GM18519 (cell line): ENCODE results near the gene CTTN.

Experiments
- ATAC-seq: cut with Tn5 transposase; IDR thresholded peaks from one replicate; pipeline ENCODE4 v1.9.1; 2021; ENCODE audit warnings: mild to moderate bottlenecking, moderate library complexity; ENCODE audit not compliant: unreplicated experiment, low FRiP score

The CTTN gene

GRCh38 chr11:70423523-70424505 is 25.5 kb downstream of the CTTN start:
- no peak for ATAC-seq

GRCh38 chr11:70424765-70425344 is 26.5 kb downstream of the CTTN start:
- no peak for ATAC-seq

GRCh38 chr11:70427436-70427835 is 29.1 kb downstream of the CTTN start:
- ATAC-seq, result no peak

- ATAC-seq, result no peak
These were observed 30.5 kb downstream of the CTTN start for GRCh38 chr11:70428701-70429427.

- ATAC-seq, result no peak
These were observed 31.0 kb downstream of the CTTN start for GRCh38 chr11:70429428-70429705.

GRCh38 chr11:70429724-70430521 is 31.6 kb downstream of the CTTN start:
- ATAC-seq, result no peak

GRCh38 chr11:70430671-70431574 is 32.6 kb downstream of the CTTN start:
- no peak for ATAC-seq

- no peak for ATAC-seq
These were observed 33.3 kb downstream of the CTTN start for GRCh38 chr11:70431611-70432010.

- ATAC-seq, result no peak
These were observed 33.7 kb downstream of the CTTN start for GRCh38 chr11:70432065-70432464.

- ATAC-seq, result no peak
These were observed 34.3 kb downstream of the CTTN start for GRCh38 chr11:70432580-70432979.

- no peak for ATAC-seq
These were observed 34.7 kb downstream of the CTTN start for GRCh38 chr11:70433038-70433437.

GRCh38 chr11:70433526-70433925 is 35.2 kb downstream of the CTTN start:
- ATAC-seq, result no peak

GRCh38 chr11:70433966-70434812 is 35.9 kb downstream of the CTTN start:
- ATAC-seq, result no peak

GRCh38 chr11:70434813-70435278 is 36.5 kb downstream of the CTTN start:
- ATAC-seq, result no peak

- ATAC-seq, result no peak
These were observed 37.0 kb downstream of the CTTN start for GRCh38 chr11:70435361-70435760.

- no peak for ATAC-seq
These were observed 37.6 kb downstream of the CTTN start for GRCh38 chr11:70435765-70436500.

- ATAC-seq, result no peak
These were observed 38.2 kb downstream of the CTTN start for GRCh38 chr11:70436501-70436860.
